Measurements from ENCODE around the gene SRP54.
"Not testable (repeated sequence)": the region's sequence is repeated elsewhere in the genome, so short reads cannot be mapped to it uniquely, and the experiment has no call there.

The SRP54 gene

GRCh38 chr14:34982421-34983147 lies at the start of gene SRP54:
Gene SRP54, plus strand, starts transcription at chr14:34982992. Its CDS starts 13,718 bp downstream, at chr14:34996710.
- peak; percentile 99 for DNase-seq (ENCODE audit: low spot score)

DNA sequence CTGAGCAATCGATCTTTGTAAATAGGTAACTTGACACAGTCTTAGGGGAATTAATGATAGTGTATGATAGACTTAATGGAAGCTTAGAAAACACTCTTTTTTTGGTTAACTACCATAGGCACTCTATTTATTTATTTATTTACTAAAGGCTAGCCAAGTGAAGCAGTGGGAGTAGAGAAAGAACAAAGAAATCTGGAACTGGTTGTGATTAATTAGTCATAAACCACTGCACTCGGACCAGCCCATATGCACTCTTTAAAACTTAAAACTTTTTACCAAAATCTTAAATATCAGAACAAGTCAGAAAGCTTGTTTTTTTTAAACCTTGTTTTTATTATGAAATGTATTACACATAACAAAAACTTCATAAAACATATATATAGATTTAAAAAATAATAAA lies 49.5 kb upstream of the SRP54 start:
- no peak for DNase-seq (ENCODE audit: low spot score)

- DNase-seq (ENCODE audit: low spot score): no peak
These were observed 47.3 kb upstream of the SRP54 start for GRCh38 chr14:34935488-34935887.

DNA sequence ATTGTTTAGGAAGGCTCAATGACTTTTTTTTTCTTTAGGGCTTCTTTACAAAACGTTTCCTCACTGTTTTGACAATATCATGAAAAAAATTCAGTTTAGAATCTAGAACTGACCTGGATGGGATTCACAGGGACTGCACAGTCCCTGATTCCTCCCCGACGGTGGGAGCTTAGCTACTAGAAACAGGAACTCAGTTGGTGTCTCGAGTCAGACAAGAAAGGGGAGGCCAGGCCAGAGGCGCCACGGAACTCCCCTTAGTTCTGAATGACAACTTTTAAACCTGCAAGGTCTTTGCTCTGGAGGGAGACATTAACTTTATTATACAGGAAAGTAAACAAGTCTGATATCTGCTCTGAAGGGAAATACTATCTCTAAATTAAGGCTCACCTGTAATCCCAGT lies 45.4 kb upstream of the SRP54 start:
- no peak for DNase-seq (ENCODE audit: low spot score)

GRCh38 chr14:34937876-34938275 lies 44.9 kb upstream of the SRP54 start:
- DNase-seq (ENCODE audit: low spot score): no peak

GRCh38 chr14:34943506-34943905 lies 39.3 kb upstream of the SRP54 start:
- DNase-seq (ENCODE audit: low spot score): no peak

GRCh38 chr14:34944744-34945143 lies 38.0 kb upstream of the SRP54 start:
- DNase-seq (ENCODE audit: low spot score): no peak

GRCh38 chr14:34946699-34947098 lies 36.1 kb upstream of the SRP54 start:
- no peak for DNase-seq (ENCODE audit: low spot score)

- peak; percentile 2 for DNase-seq (ENCODE audit: low spot score)
These were observed 31.5 kb upstream of the SRP54 start for GRCh38 chr14:34951286-34951685.

DNA sequence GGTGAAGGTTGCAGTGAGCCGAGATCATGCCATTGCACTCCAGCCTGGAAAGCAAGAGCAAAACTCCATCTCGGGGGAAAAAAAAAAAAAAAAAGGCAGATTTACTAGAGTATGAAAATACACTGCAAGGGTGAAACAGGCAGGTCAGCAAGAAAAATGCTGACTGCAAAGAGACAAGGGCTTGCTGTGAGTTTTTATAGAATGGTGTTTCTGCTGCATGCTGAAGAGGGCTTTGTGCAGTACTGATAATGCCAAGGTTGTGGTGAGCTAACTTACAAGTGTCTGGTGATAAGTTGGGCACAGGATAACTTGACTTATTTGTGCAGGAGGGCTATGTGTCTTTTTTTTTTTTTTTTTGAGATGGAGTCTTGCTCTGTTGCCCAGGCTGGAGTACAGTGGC lies 25.9 kb upstream of the SRP54 start:
- no peak for DNase-seq (ENCODE audit: low spot score)

DNA sequence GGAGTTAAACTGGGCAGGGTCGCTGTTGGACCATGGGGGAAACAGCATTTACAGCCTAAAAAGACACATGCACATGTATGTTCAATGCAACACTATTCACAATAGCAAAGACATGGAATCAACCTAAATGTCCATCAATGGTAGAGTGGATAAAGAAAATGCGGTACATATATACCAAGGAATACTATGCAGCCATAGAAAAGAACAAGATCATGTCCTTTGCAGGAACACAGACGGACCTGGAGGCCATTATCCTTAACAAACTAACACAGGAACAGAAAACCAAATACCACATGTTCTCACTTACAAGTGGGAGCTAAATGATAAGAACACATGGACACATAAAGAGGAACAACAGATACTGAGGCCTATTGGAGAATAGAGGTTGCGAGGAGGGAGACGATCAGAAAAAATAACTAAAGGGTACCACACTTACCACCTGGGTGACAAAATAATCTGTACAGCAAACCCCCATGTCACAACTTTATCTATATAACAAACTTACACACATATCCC lies 25.0 kb upstream of the SRP54 start:
- DNase-seq (ENCODE audit: low spot score): no peak

DNA sequence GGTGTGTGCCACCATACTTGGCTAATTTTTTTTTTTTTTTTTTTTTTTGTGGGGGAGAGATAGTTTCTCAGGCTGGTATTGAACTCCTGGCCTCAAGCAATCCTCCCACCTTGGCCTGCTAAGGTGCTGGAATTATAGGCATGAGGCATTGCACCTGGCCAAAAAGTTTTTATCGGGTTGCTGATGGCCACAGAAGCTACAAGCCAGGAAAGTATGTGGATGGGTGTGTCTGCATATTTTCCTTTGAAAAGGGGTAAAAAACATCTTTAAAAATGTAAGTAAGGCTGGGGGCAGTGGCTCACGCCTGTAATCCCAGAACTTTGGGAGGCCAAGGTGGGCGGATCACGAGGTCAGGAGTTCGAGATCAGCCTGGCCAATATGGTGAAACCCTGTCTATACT lies 20.7 kb upstream of the SRP54 start:
- not testable (repeated sequence) for DNase-seq (ENCODE audit: low spot score)

DNA sequence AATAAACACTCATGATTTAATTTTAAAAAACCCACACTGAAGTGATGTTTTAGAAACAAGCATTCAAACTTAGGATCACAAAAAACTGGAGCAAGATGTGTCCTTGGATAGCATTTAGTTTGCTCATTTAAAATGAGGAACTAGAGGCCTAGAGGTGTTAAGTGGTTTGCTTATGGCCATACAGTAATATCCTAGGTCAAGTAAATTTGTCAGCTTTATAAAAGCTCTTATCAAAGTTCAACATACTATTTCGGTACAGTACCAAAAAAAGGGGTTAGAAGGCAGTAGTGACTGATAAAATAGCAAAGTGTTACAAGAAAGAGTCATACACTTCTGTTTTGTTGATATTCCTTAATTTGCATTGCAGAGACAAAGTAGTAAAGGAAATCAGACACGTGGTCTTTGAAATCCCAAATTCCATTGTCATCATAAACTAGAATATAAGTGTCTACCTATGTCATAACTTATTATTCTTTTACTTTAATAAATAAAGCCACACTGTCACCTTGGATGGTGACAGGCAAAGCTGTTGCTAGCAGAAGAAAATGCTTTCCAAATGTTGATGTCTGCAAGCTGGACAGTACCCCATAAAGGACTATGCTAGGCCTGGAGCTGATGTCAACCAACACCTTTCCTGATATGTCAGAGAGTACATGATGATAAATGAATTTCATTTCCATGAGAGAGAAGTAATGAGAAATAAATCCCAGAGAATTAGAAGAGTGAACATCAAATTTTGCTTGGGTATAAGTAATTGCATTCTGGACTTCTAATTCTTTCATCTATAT lies 17.6 kb upstream of the SRP54 start:
- no peak for DNase-seq (ENCODE audit: low spot score)

DNA sequence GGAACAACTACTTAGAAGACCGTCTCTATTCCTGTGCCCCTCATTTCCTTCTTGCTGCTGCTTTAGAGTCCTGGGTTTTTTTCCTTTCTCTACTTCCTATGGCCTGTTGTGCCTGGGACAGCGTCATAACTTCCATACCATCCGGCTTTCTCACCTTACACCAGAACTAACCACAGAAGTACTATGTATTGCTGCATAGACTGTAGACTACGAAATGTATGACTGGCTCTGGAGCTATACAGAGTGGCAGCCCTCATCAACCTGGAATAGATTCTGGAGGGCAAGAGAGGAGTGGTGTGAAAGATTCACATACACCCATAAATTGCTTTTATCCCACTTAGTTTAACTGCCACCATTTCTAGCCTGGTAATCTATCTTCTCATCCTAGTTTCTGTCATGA lies 16.9 kb upstream of the SRP54 start:
- DNase-seq (ENCODE audit: low spot score): no peak

- DNase-seq (ENCODE audit: low spot score): no peak
These were observed 16.4 kb upstream of the SRP54 start for GRCh38 chr14:34966413-34966812.

GRCh38 chr14:34970665-34971064 lies 12.1 kb upstream of the SRP54 start:
- no peak for DNase-seq (ENCODE audit: low spot score)

DNA sequence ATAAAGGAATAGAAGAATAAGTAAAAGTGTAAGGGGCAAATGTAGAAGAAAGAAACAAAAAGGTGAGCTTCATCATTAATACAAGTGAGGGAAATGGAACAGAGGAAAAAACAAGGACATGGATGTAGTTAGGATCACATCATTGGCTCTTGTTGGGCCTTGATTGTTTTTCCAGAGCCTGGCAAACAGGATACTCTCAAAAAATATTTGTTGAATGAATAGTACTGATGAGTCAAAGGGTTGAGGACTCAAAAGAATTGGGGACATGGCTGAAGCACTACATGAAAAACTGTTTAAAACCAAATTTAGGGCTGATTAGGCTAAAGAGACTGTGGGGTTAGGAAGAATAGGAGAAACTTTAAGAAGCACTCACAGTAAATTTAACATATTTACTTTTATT lies 11.4 kb upstream of the SRP54 start:
- DNase-seq (ENCODE audit: low spot score): no peak

DNA sequence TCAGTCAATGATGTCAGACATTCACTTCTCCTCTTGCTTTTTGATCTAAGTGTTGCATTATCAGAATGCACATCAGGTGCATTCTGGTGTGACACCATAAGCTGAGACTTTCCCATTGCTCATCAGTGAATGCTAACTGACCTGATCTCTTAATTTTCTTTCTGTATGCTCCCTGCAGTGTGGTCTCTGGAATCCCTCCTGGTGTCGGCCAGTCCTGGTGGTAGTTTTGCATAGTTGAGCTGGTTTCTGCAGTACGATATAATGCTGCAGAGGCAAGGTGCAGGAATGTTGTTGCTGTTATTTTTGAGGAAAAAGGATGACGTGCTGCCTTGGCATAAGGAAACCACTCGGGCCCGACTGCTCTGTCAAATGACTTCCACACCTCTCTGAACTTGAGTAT lies 11.0 kb upstream of the SRP54 start:
- no peak for DNase-seq (ENCODE audit: low spot score)

- DNase-seq (ENCODE audit: low spot score): no peak
These were observed 4.3 kb upstream of the SRP54 start for GRCh38 chr14:34978444-34978843.

GRCh38 chr14:34980337-34980900 lies 2.4 kb upstream of the SRP54 start:
- no peak for DNase-seq (ENCODE audit: low spot score)

- DNase-seq (ENCODE audit: low spot score): no peak
These were observed 910 bp upstream of the SRP54 start for GRCh38 chr14:34981743-34982420.

GRCh38 chr14:34983148-34983760 lies 462 bp downstream of the SRP54 start:
- no peak for DNase-seq (ENCODE audit: low spot score)

Measured in hematopoietic multipotent progenitor cell treated with erythropoietin and hydrocortisone succinate and interleukin-3 and kit ligand, for 17 days (in vitro differentiated cells).